ENCODE data around the gene USF2. TPM values are rescaled to one million over a fixed set of nuclear protein-coding genes. Genes with fewer than 3 reads are reported as not detected.

Gene USF2
- total and polyA plus RNA-seq, 2 of the 8 experiments (the other 6 are each of a cell fraction or from before 2014, with no cell fraction given): 74.1 to 109 TPM

DNA sequence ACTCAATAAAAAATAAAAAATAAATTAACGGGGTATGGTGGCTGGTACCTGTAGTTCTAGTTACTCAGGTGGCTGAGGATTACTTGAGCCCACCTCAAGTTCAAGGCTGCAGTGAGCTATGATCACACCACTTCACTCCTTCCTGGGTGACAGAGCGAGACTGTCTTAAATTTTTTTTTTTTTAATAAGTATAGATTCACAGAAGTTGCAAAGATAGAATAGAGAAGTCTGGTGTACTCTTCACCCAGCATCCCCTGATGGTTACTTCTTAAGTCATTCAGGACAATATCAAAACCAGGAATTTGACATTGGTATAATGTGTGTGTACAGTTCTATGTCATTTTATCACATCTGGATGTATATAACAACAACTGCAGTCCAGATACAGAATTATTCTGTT lies 52.5 kb downstream of the USF2 start:
- Histone ChIP-seq H3K23ac (ENCODE audit: insufficient read length) (no peak overlapping the region), H3K27me3 (replicated peaks in 1 of 4; ENCODE audit: control insufficient read depth in 3 of 4, extremely low read depth in 1 of 4, insufficient read depth in 3 of 4, low read length in 3 of 4) (no peaks in the 10 kb centered on the region), H3K4me3 (ENCODE audit: extremely low read depth in 1 of 4, insufficient read depth in 2 of 4, low read depth in 3 of 4, low read length in 4 of 4) (no peak overlapping the region), H3K4ac (replicated peaks; ENCODE audit: insufficient read length, low read depth, low read length) (no peak overlapping the region), H3K56ac (replicated peaks; ENCODE audit: insufficient read length, low read depth, low read length) (no peak overlapping the region), H3K27ac (ENCODE audit: low read depth, low read length) (no peak overlapping the region), H3K9ac (replicated peaks in 1 of 4; ENCODE audit: extremely low read depth in 1 of 4, low read depth in 3 of 4, low read length in 3 of 4) (no peak overlapping the region), H4K91ac (replicated peaks; ENCODE audit: insufficient read length, low read length) (no peak overlapping the region), H3K9me3 (ENCODE audit: insufficient read depth in 2 of 2, low read depth in 1 of 2, low read length in 1 of 2) (0 out of 4 replicates have a peak, but pooled peaks cover 0 to 2% of the 10 kb centered on the region in 2 experiments), H2BK15ac (ENCODE audit: low read length) (no peak overlapping the region), H2AK5ac (ENCODE audit: low read depth, low read length) (no peak overlapping the region), H4K5ac (ENCODE audit: insufficient read length, low read depth, low read length) (no peak overlapping the region), H3K4me1 (replicated peaks in 1 of 4; ENCODE audit: control insufficient read depth in 3 of 4, insufficient read depth in 4 of 4, low read length in 3 of 4) (no peaks in the 10 kb centered on the region), H3K79me1 (ENCODE audit: low read depth, low read length) (no peaks in the 10 kb centered on the region), H3K14ac (ENCODE audit: insufficient read length) (no peak overlapping the region), H4K20me1 (replicated peaks in 1 of 2; ENCODE audit: control insufficient read depth in 1 of 2, insufficient read depth in 2 of 2, low read length in 2 of 2) (no peaks in the 10 kb centered on the region), H3K18ac (ENCODE audit: extremely low read depth, low read length) (no peak overlapping the region), H2AFZ (ENCODE audit: low read length) (no peak overlapping the region), H4K8ac (ENCODE audit: extremely low read depth, insufficient read depth, low read length) (no peak overlapping the region), H3K79me2 (ENCODE audit: control insufficient read depth in 1 of 2, insufficient read depth in 2 of 2, low read length in 2 of 2) (no peaks in the 10 kb centered on the region), H3K36me3 (ENCODE audit: control insufficient read depth in 2 of 4, insufficient read depth in 4 of 4, low read length in 3 of 4) (no peaks in the 10 kb centered on the region), H2BK20ac (ENCODE audit: low read length) (no peak overlapping the region), H2BK120ac (replicated peaks; ENCODE audit: low read depth, low read length) (no peak overlapping the region), H3K4me2 (ENCODE audit: insufficient read depth in 1 of 2, low read depth in 2 of 2, low read length in 2 of 2) (no peak overlapping the region), H3K23me2 (ENCODE audit: low read depth, low read length) (no peaks in the 10 kb centered on the region), H2BK5ac (ENCODE audit: low read depth, low read length) (no peak overlapping the region), H2BK12ac (ENCODE audit: low read depth, low read length) (no peak overlapping the region)
- ChIA-PET CTCF (ENCODE audit: partially characterized antibody) (interaction anchor here (0.6 kb wide), 1 partner anchor 35 kb away, joined by 4 read pairs; no protein-coding TSS in a partner anchor), POLR2A (ENCODE audit: partially characterized antibody) (interaction anchor here (0.6 kb wide), 1 partner anchor 13 kb away, joined by 3 read pairs; no protein-coding TSS in a partner anchor)
- 84% methylated on average over 2 of the region's 2 CpGs; no CpG with 5 or more reads in 1 of the 2 experiments for WGBS, 2 experiments (ENCODE audit: extremely low coverage in 1 of 2, insufficient coverage in 1 of 2, insufficient read length in 1 of 2, insufficient replicate concordance in 2 of 2, low coverage in 1 of 2, low lambda C conversion rate in 2 of 2, missing lambda C conversion rate in 1 of 2)
- no peak for DNase-seq (ENCODE audit: low read depth in 1 of 2, low spot score in 2 of 2)
- FAIRE-seq: no peak
- no peak for TF ChIP-seq HDAC6 (IDR thresholded peaks at IDR 0.05; ENCODE audit: low read depth, low read length)

Measured in H1 (cell line).